ENCODE results near the gene NOP14.

Gene NOP14

GRCh38 chr4:2982012-2982411 is 18.8 kb upstream of the NOP14 start:
- H3K27ac ChIP-seq (replicated peaks): no peak overlapping the region
- no peaks in the 10 kb centered on the region for H3K27me3 ChIP-seq (ENCODE audit: insufficient read depth, poor library complexity, severe bottlenecking)
- H3K4me3 ChIP-seq (replicated peaks; ENCODE audit: insufficient read depth, low read length): no peak overlapping the region
- TF ChIP-seq, protein P1, sequence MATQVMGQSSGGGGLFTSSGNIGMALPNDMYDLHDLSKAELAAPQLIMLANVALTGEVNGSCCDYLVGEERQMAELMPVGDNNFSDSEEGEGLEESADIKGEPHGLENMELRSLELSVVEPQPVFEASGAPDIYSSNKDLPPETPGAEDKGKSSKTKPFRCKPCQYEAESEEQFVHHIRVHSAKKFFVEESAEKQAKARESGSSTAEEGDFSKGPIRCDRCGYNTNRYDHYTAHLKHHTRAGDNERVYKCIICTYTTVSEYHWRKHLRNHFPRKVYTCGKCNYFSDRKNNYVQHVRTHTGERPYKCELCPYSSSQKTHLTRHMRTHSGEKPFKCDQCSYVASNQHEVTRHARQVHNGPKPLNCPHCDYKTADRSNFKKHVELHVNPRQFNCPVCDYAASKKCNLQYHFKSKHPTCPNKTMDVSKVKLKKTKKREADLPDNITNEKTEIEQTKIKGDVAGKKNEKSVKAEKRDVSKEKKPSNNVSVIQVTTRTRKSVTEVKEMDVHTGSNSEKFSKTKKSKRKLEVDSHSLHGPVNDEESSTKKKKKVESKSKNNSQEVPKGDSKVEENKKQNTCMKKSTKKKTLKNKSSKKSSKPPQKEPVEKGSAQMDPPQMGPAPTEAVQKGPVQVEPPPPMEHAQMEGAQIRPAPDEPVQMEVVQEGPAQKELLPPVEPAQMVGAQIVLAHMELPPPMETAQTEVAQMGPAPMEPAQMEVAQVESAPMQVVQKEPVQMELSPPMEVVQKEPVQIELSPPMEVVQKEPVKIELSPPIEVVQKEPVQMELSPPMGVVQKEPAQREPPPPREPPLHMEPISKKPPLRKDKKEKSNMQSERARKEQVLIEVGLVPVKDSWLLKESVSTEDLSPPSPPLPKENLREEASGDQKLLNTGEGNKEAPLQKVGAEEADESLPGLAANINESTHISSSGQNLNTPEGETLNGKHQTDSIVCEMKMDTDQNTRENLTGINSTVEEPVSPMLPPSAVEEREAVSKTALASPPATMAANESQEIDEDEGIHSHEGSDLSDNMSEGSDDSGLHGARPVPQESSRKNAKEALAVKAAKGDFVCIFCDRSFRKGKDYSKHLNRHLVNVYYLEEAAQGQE (IDR thresholded peaks at IDR 0.05; ENCODE audit: insufficient replicate concordance, low read depth): no peak
- TF ChIP-seq, protein P2, sequence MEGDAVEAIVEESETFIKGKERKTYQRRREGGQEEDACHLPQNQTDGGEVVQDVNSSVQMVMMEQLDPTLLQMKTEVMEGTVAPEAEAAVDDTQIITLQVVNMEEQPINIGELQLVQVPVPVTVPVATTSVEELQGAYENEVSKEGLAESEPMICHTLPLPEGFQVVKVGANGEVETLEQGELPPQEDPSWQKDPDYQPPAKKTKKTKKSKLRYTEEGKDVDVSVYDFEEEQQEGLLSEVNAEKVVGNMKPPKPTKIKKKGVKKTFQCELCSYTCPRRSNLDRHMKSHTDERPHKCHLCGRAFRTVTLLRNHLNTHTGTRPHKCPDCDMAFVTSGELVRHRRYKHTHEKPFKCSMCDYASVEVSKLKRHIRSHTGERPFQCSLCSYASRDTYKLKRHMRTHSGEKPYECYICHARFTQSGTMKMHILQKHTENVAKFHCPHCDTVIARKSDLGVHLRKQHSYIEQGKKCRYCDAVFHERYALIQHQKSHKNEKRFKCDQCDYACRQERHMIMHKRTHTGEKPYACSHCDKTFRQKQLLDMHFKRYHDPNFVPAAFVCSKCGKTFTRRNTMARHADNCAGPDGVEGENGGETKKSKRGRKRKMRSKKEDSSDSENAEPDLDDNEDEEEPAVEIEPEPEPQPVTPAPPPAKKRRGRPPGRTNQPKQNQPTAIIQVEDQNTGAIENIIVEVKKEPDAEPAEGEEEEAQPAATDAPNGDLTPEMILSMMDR (IDR thresholded peaks at IDR 0.05; ENCODE audit: insufficient read depth, low read length): no peak
- no peak for TF ChIP-seq SPI1 (IDR thresholded peaks at IDR 0.05; ENCODE audit: borderline replicate concordance, low read depth)
- no peak for TF ChIP-seq POLR2AphosphoS5 (IDR thresholded peaks at IDR 0.05; ENCODE audit: low read depth)
- TF ChIP-seq GABPA (IDR thresholded peaks at IDR 0.05; ENCODE audit: low read depth): no peak
- DNase-seq (ENCODE audit: low read depth in 1 of 2, low spot score in 1 of 2): no peak

- no peak overlapping the region for H3K4me3 ChIP-seq (replicated peaks; ENCODE audit: insufficient read depth, low read length)
- no peaks in the 10 kb centered on the region for H3K27me3 ChIP-seq (ENCODE audit: insufficient read depth, poor library complexity, severe bottlenecking)
- H3K27ac ChIP-seq (replicated peaks): no peak overlapping the region
- no peak for DNase-seq (ENCODE audit: low read depth in 1 of 2, low spot score in 1 of 2)
- TF ChIP-seq, protein P2 (IDR thresholded peaks at IDR 0.05; ENCODE audit: insufficient read depth, low read length): no peak
- TF ChIP-seq POLR2AphosphoS5 (IDR thresholded peaks at IDR 0.05; ENCODE audit: low read depth) (no peak), GABPA (IDR thresholded peaks at IDR 0.05; ENCODE audit: low read depth) (no peak)
Measured at GRCh38 chr4:2981256-2981819, 18.1 kb upstream of the NOP14 start.

GRCh38 chr4:2977211-2978088 is 14.2 kb upstream of the NOP14 start:
- TF ChIP-seq, protein P1 (IDR thresholded peaks at IDR 0.05; ENCODE audit: insufficient replicate concordance, low read depth): no peak
- TF ChIP-seq POLR2AphosphoS5 (IDR thresholded peaks at IDR 0.05; ENCODE audit: low read depth): no peak
- DNase-seq (ENCODE audit: low read depth in 1 of 2, low spot score in 1 of 2): no peak
- Histone ChIP-seq H3K27ac (replicated peaks) (no peak overlapping the region), H3K4me3 (replicated peaks; ENCODE audit: insufficient read depth, low read length) (no peak overlapping the region), H3K27me3 (ENCODE audit: insufficient read depth, poor library complexity, severe bottlenecking) (no peaks in the 10 kb centered on the region)

GRCh38 chr4:2971275-2971674 is 8.1 kb upstream of the NOP14 start:
- no peak overlapping the region for H3K4me3 ChIP-seq (replicated peaks; ENCODE audit: insufficient read depth, low read length)
- H3K27me3 ChIP-seq (ENCODE audit: insufficient read depth, poor library complexity, severe bottlenecking): no peaks in the 10 kb centered on the region
- H3K27ac ChIP-seq (replicated peaks): no peak overlapping the region
- TF ChIP-seq GABPA (IDR thresholded peaks at IDR 0.05; ENCODE audit: low read depth) (no peak), POLR2AphosphoS5 (IDR thresholded peaks at IDR 0.05; ENCODE audit: low read depth) (no peak), SPI1 (IDR thresholded peaks at IDR 0.05; ENCODE audit: borderline replicate concordance, low read depth) (no peak)
- TF ChIP-seq, protein P2 (IDR thresholded peaks at IDR 0.05; ENCODE audit: insufficient read depth, low read length): no peak
- TF ChIP-seq, protein P1 (IDR thresholded peaks at IDR 0.05; ENCODE audit: insufficient replicate concordance, low read depth): no peak
- no peak for DNase-seq (ENCODE audit: low read depth in 1 of 2, low spot score in 1 of 2)
